ENCODE data around the gene SLC35G1. TPM values are rescaled to one million over a fixed set of nuclear protein-coding genes. Genes with fewer than 3 reads are reported as not detected.

The SLC35G1 gene
- total RNA-seq, 1 donor from 2014 or later = 3.0 TPM

DNA sequence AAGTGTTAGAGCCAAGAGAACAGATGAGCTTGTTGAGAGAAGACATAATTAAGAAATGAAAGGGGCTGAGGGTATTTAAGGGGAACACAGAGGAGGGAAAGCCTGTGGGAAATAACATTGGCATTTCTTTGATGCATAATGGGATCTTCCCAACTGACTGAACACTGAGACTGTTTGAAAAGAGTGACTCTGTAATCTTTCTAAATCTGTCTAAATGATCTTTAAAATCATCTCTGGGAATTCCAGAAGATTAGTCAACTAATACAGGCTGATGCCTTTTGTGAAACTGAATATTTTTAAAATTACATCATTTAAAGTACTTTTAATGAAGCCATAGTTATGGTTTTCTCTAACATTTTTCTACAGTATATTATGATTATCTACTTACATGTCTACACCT is 17.4 kb upstream of the SLC35G1 start:
- H3K4me3 Mint-ChIP-seq (ENCODE audit: unreplicated experiment) = no peak overlapping the region
- TF ChIP-seq, protein P1, sequence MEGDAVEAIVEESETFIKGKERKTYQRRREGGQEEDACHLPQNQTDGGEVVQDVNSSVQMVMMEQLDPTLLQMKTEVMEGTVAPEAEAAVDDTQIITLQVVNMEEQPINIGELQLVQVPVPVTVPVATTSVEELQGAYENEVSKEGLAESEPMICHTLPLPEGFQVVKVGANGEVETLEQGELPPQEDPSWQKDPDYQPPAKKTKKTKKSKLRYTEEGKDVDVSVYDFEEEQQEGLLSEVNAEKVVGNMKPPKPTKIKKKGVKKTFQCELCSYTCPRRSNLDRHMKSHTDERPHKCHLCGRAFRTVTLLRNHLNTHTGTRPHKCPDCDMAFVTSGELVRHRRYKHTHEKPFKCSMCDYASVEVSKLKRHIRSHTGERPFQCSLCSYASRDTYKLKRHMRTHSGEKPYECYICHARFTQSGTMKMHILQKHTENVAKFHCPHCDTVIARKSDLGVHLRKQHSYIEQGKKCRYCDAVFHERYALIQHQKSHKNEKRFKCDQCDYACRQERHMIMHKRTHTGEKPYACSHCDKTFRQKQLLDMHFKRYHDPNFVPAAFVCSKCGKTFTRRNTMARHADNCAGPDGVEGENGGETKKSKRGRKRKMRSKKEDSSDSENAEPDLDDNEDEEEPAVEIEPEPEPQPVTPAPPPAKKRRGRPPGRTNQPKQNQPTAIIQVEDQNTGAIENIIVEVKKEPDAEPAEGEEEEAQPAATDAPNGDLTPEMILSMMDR (IDR thresholded peaks at IDR 0.05; ENCODE audit: partially characterized antibody, unreplicated experiment) = no peak
- no peak for DNase-seq
- H3K27me3 Mint-ChIP-seq (ENCODE audit: unreplicated experiment) = no peaks in the 10 kb centered on the region
- no peaks in the 10 kb centered on the region for H3K36me3 Mint-ChIP-seq (ENCODE audit: unreplicated experiment)
- H3K27ac Mint-ChIP-seq (ENCODE audit: unreplicated experiment) = no peak overlapping the region
- no peaks in the 10 kb centered on the region for H3K9me3 Mint-ChIP-seq (ENCODE audit: unreplicated experiment)
- peaks cover 21% of the 10 kb centered on the region for H3K4me1 Mint-ChIP-seq (ENCODE audit: low read depth, unreplicated experiment)

DNA sequence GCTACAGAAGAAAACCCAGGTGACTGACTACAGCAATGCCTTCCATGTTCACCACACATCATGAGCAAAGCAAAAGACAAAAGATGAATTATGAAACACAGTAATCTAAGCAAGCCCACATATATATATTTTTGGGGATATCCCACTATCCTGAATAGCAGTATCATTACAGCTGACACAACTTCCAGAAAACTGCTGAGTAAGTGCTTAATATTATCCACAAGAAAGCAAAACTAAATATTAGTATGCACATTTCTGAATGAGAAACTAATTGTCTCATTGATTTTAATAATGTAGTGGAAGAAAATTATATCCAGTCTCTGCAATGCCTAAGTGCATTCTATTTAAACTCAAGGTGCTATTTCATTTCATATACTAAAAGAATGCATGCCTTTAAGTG is 14.5 kb upstream of the SLC35G1 start:
- Mint-ChIP-seq H3K27me3 (ENCODE audit: unreplicated experiment) (no peaks in the 10 kb centered on the region), H3K4me1 (ENCODE audit: low read depth, unreplicated experiment) (peaks cover 1% of the 10 kb centered on the region), H3K27ac (ENCODE audit: unreplicated experiment) (no peak overlapping the region), H3K9me3 (ENCODE audit: unreplicated experiment) (no peaks in the 10 kb centered on the region), H3K4me3 (ENCODE audit: unreplicated experiment) (no peak overlapping the region), H3K36me3 (ENCODE audit: unreplicated experiment) (no peaks in the 10 kb centered on the region)
- TF ChIP-seq, protein P1 (IDR thresholded peaks at IDR 0.05; ENCODE audit: partially characterized antibody, unreplicated experiment) = no peak
- DNase-seq = no peak

DNA sequence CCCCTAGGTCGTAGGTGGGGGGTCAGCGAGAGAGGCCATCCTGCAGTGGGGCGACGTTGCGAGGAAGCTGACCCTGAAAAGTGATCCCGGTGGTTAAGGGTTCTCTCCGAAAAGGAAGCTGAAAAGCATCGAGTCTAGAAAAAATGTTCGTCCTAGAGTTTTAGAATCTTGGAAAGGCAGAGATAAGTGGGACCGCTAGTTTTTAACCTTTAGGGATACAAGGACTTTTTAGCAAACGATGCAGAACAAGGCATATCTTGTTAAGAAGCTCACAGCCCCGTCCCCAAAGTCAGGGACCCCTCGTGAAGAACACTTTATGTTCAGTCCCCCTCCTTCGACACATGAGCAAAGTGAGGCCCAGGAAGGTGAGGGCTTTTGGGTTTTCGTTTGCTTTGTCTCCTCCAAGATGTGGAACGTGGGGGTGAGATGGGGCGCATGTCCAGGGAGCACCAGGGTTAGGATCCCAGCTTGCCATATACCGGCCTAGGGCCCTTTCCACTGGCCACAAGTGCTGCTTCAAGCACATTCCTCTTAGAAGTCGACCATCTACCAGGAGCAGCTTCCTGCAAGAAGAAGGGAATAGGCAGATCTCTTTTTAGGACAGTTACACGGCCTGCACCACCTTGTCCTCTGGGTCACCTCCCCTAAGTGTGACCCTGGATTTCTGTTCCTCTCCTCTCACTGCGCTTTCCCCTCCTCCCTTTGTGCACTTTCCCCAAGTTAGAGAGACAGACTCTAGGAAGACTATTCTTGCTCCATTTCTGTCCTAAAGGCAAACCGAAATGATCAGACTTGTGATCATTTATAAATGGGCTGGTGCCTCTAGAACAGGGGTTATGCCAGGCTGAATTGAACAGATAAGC is 969 bp downstream of the SLC35G1 start:
- peaks cover 5% of the 10 kb centered on the region for H3K27me3 Mint-ChIP-seq (ENCODE audit: unreplicated experiment)
- H3K9me3 Mint-ChIP-seq (ENCODE audit: unreplicated experiment) = peaks cover 7% of the 10 kb centered on the region
- no peaks in the 10 kb centered on the region for H3K4me1 Mint-ChIP-seq (ENCODE audit: low read depth, unreplicated experiment)
- H3K36me3 Mint-ChIP-seq (ENCODE audit: unreplicated experiment) = no peaks in the 10 kb centered on the region
- H3K27ac Mint-ChIP-seq (ENCODE audit: unreplicated experiment) = peak overlapping the region; percentile 35
- no peak for DNase-seq
- peak overlapping the region; percentile 86 for H3K4me3 Mint-ChIP-seq (ENCODE audit: unreplicated experiment)
- TF ChIP-seq, protein P1 (IDR thresholded peaks at IDR 0.05; ENCODE audit: partially characterized antibody, unreplicated experiment) = no peak

DNA sequence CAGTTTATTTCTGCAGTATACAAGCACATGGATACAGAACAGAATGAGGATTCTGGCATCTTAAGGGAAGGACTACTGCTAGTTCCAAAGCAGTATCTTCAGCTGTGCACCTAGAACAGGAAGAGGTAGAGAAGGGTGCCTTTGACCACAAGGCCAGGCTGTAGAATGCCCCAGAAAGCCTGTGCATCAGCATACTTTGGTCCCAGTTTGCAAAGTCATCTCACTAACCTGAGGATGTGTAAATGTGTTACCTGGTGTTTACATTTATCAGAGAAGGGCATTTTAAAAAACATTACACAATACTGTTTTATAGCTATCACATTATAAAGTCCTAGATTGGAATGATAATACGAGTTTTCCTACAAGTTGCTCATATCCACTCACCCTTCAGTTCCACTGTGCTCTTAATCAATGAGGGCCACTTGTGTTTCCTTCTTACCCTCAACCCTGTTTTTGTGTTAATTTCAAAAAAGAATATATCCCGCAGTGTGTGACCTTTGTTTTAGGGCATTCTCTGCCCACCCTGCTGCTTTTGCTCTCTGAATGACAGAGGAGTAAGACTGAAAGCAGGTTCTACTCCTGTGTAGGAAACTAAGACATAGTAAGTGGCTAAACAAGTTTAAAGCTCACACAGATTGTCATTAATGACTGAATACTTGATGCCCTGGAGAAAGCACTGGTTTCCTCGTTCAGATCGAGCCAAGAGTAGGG is 3.4 kb downstream of the SLC35G1 start:
- DNase-seq = no peak
- Mint-ChIP-seq H3K36me3 (ENCODE audit: unreplicated experiment) (no peaks in the 10 kb centered on the region), H3K4me1 (ENCODE audit: low read depth, unreplicated experiment) (no peaks in the 10 kb centered on the region), H3K27ac (ENCODE audit: unreplicated experiment) (no peak overlapping the region), H3K4me3 (ENCODE audit: unreplicated experiment) (no peak overlapping the region), H3K27me3 (ENCODE audit: unreplicated experiment) (peaks cover 2% of the 10 kb centered on the region), H3K9me3 (ENCODE audit: unreplicated experiment) (peaks cover 7% of the 10 kb centered on the region)
- TF ChIP-seq, protein P1 (IDR thresholded peaks at IDR 0.05; ENCODE audit: partially characterized antibody, unreplicated experiment) = no peak

DNA sequence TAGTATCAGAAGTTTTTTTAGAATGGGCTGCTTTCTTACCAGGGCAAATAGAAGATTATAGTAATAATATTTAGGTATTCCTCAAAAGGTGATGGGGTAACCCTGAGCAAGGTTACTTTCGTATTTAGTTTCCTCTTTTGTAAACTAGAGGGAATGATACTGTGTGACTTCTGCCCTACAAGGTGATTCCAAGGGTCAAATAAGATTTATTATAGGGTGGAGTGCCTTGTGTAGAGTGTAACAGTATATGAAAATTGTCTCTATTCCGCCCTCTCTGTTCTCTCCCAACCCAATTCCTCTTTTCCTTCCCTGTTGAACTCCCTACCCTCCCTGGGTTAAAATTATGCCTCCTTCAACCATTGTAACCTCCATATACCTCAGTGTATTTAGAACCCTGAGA is 5.3 kb downstream of the SLC35G1 start:
- TF ChIP-seq, protein P1 (IDR thresholded peaks at IDR 0.05; ENCODE audit: partially characterized antibody, unreplicated experiment) = no peak
- no peak overlapping the region for H3K4me3 Mint-ChIP-seq (ENCODE audit: unreplicated experiment)
- no peak for DNase-seq
- H3K9me3 Mint-ChIP-seq (ENCODE audit: unreplicated experiment) = peaks cover 3% of the 10 kb centered on the region
- no peak overlapping the region for H3K27ac Mint-ChIP-seq (ENCODE audit: unreplicated experiment)
- no peaks in the 10 kb centered on the region for H3K27me3 Mint-ChIP-seq (ENCODE audit: unreplicated experiment)
- no peaks in the 10 kb centered on the region for H3K36me3 Mint-ChIP-seq (ENCODE audit: unreplicated experiment)
- no peaks in the 10 kb centered on the region for H3K4me1 Mint-ChIP-seq (ENCODE audit: low read depth, unreplicated experiment)

Measured in glutamatergic neuron (in vitro differentiated cells).